GM13977 (cell line): ENCODE data around the gene ACKR1.
A peak's percentile ranks its signal among the peaks of the same experiment; 100 is the strongest.

ENCODE experiments used
- DNase-seq: peaks from one replicate; pipeline ENCODE4 v3.0.0; 2012; ENCODE audit warnings: low spot score
- CTCF ChIP-seq: IDR thresholded peaks from 2 replicates; pipeline ENCODE4 v1.5.1; 2012; ENCODE audit warnings: mild to moderate bottlenecking, control low read depth; ENCODE audit not compliant: insufficient read depth; ENCODE audit errors: extremely low read depth, missing control alignments
- in situ Hi-C: fragments of 300-500 bp; cut with MboI; formaldehyde crosslinking; loops from one replicate; pipeline ENCODE4 v1.12.0; 2022; ENCODE audit warnings: low sequenced_read_pairs, low pct_unique_long_range_greater_than_20kb, mixed read lengths, inconsistent platforms; ENCODE audit not compliant: unreplicated experiment

Gene ACKR1

GRCh38 chr1:159204161-159205141 lies at the start of gene ACKR1:
ACKR1 (plus strand) TSS chr1:159204875; CDS start chr1:159204960, 85 bp downstream.
- in situ Hi-C loops: no loop called here
- DNase-seq: no peak
- TF ChIP-seq CTCF: no peak

DNA sequence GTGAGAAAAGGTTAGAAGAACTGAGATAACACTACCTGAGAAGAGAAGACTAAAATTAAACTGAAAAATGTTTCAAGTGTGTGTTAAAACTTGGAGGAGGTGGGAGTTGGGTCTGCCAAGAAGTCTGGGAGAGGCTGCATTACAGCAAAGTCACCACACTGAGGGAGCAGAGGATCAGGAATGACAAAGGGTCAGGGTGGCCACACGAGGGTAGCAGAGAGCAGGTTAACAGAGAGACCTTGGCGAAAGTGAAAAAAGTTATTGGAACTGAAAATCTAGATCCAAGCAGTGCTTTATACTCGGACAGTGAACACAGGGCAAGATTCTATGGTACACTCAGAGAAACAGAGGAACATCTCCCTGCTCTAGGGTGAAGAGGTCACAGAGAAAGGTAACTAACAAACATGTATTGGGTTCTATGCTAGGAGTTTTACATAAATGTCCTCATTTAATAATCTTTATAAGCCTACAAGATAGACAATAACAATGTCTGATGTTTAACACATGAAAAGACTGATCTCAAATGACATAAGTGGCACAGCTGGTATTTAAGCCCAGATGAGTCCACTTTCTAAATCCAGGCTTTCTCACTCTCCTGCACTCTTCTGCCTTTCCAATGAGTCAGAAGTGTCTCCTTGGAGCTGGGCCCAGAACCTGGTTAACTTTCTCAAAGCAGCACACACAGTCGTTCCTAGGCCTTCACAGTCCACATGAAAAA lies 43.5 kb upstream of the ACKR1 start:
- DNase-seq: peak; percentile 62
- TF ChIP-seq CTCF: peak; percentile 100
- in situ Hi-C loops: no loop called here

DNA sequence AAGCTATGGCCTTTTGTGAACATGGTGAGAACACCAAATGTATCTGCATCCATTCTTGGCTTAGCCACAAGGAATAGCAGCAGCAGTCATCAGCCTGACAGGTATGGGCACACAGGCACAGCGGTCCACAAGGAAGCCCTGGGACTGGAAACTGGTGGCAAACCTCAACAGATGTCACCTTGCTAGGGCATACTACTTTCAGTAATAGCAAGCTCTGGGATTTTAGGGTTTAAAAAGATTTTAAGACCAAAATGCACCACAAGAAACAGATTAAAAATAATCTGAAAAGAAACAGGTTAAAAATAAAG lies 43.0 kb upstream of the ACKR1 start:
- DNase-seq: no peak
- TF ChIP-seq CTCF: no peak
- in situ Hi-C loops: no loop called here

DNA sequence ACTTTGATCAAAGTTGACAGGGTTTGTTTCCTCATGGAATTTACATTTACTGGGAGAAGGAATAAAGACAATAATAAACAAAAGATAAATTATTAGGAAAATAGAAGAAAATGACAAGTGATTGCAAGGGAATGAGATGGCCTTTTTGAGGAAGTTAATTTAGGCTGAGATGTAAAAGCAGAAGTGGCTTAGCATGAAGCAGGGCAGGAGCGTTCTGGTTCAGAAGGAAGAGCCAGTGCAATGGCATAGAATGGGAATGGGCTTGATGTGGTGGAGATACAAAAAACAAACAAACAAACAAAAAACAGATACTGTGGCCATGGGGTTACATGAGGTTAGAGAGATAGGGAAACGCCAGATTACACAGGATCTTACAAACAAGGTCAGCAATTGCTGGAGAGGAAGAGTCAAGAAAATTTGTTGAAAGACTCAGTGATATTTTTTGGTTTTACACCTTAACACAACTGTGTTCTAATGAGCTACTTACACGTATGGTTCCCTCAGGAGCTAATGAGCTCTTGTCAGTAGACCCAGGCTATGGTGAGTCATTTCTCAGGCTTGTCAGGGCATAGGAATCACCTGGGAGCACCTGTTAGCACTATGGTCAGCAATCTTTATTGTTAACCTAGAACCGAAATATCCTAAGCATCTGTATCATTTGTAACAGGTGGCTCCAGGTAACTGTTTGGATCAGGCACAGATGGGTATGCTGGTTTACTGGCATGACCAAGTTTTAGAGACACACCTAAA lies 42.0 kb upstream of the ACKR1 start:
- in situ Hi-C loops: no loop called here
- no peak for DNase-seq
- TF ChIP-seq CTCF: no peak

GRCh38 chr1:159163614-159164228 lies 41.0 kb upstream of the ACKR1 start:
- no peak for DNase-seq
- in situ Hi-C loops: no loop called here
- no peak for TF ChIP-seq CTCF

DNA sequence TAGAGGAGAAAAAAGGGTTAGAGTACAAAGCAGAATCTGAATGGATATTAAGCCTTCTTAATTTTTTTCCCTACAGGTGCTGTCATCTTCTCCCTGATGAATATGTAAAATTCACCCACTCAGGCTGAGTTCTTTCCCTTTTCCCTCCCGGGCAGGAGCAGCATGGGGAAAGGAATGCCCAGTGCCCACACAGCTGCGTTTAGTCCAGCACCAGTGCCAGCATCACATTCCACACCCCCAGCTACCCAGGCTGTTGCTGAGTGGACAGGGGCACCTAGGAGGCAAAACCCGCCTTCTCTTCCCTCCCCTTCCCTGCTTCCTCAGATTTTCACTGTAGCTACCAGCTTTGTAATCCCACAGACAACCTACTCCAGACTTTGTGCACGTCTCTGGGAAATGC lies 36.6 kb upstream of the ACKR1 start:
- in situ Hi-C loops: no loop called here
- DNase-seq: no peak
- no peak for TF ChIP-seq CTCF
